ENCODE results near the gene SLC26A11. TPM values are rescaled to one million over a fixed set of nuclear protein-coding genes. Genes with fewer than 3 reads are reported as not detected.
"Not testable (repeated sequence)": the region's sequence is repeated elsewhere in the genome, so short reads cannot be mapped to it uniquely, and the experiment has no call there.

Gene SLC26A11
- total RNA-seq, 1 donor from 2014 or later = 50.1 TPM

DNA sequence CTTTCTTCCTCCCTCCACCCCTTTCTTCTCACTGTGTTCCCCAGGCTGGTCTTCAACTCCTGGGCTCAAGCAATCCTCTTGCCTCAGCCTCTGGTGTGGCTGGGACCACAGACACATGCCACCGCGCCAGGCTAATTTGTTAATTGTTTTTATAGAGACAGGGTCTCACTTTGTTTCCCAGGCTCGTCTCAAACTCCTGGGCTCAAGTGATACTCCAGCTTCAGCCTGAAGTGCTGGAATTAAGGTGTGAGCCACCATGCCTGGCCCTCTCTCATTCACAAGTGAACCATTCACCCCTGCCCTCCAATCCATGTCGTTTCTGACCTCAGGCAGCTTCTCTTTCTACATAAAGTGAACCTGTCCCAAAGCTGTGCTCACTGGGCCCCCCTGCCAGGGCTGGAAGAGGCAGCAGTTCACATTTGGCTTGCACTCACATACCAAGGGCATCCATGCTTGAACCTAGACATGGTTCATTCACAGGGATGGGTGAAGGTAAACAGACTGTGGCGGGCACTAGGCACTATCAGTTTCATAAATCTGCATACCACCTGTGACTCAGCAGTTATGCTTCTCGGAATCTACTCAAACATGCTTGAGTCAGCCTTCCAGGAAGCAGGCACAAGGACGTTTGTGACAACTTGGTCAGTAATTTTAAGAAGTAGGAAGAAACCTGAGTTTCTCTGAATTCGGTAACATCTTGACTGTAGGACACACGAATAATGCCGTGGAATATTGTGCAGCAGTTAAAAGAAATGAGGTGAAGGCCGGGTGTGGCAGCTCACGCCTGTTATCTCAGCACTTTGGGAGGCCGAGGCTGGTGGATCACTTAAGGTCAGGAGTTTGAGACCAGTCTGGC, 34.4 kb downstream of the SLC26A11 start:
- no peak for DNase-seq (ENCODE audit: low spot score)
- H3K27me3 Mint-ChIP-seq (ENCODE audit: unreplicated experiment) = peaks cover 11% of the 10 kb centered on the region
- H3K9me3 Mint-ChIP-seq (ENCODE audit: unreplicated experiment) = no peaks in the 10 kb centered on the region
- H3K4me1 Mint-ChIP-seq (ENCODE audit: unreplicated experiment) = peaks cover 11% of the 10 kb centered on the region
- TF ChIP-seq, protein P1, sequence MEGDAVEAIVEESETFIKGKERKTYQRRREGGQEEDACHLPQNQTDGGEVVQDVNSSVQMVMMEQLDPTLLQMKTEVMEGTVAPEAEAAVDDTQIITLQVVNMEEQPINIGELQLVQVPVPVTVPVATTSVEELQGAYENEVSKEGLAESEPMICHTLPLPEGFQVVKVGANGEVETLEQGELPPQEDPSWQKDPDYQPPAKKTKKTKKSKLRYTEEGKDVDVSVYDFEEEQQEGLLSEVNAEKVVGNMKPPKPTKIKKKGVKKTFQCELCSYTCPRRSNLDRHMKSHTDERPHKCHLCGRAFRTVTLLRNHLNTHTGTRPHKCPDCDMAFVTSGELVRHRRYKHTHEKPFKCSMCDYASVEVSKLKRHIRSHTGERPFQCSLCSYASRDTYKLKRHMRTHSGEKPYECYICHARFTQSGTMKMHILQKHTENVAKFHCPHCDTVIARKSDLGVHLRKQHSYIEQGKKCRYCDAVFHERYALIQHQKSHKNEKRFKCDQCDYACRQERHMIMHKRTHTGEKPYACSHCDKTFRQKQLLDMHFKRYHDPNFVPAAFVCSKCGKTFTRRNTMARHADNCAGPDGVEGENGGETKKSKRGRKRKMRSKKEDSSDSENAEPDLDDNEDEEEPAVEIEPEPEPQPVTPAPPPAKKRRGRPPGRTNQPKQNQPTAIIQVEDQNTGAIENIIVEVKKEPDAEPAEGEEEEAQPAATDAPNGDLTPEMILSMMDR (IDR thresholded peaks at IDR 0.05; ENCODE audit: unreplicated experiment) = no peak
- H3K4me3 Mint-ChIP-seq (ENCODE audit: unreplicated experiment) = no peak overlapping the region
- no peak overlapping the region for H3K27ac Mint-ChIP-seq (ENCODE audit: unreplicated experiment)
- H3K36me3 Mint-ChIP-seq (ENCODE audit: low read depth, unreplicated experiment) = peaks cover 3% of the 10 kb centered on the region

DNA sequence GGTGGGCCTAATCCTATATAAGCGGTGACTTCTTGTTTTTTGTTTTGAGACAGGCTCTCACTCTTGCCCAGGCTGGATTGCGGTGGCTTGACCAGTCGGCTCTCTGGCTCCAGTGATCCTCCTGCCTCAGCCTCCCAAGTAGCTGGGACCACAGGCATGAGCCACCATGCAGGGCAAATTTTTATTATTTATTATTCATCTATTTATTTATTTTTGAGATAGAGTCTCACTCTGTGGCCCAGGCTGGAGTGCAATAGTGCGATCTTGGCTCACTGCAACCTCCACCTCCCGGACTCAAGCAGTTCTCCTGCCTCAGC, 35.8 kb downstream of the SLC26A11 start:
- no peak overlapping the region for H3K27ac Mint-ChIP-seq (ENCODE audit: unreplicated experiment)
- H3K27me3 Mint-ChIP-seq (ENCODE audit: unreplicated experiment) = peaks cover 13% of the 10 kb centered on the region
- no peak for DNase-seq (ENCODE audit: low spot score)
- H3K4me1 Mint-ChIP-seq (ENCODE audit: unreplicated experiment) = peaks cover 13% of the 10 kb centered on the region
- H3K9me3 Mint-ChIP-seq (ENCODE audit: unreplicated experiment) = no peaks in the 10 kb centered on the region
- no peak overlapping the region for H3K4me3 Mint-ChIP-seq (ENCODE audit: unreplicated experiment)
- TF ChIP-seq, protein P1 (IDR thresholded peaks at IDR 0.05; ENCODE audit: unreplicated experiment) = no peak
- H3K36me3 Mint-ChIP-seq (ENCODE audit: low read depth, unreplicated experiment) = peaks cover 3% of the 10 kb centered on the region

DNA sequence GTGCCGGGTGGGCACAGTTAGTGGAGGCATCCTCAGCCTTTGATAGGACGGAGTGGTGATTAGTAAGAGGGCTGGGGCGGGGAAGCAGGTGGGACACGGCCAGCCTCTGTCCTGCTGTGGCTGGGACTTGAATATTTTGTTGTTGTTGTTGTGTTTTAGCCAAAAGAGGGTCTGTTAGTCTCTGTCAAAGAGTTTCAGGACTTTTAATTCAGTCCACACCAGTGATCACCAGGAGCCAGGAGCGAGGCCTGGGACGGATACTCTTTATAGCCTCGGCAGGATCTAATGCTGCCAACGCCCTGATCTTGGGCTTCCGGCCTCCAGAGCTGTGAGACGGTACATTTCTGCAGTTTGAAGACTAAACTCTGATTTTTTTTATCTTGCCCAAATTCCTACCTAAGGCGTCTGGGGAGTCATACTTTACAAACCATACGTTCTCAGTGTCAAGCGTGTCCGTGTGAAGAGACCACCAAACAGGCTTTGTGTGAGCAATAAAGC, 37.5 kb downstream of the SLC26A11 start:
- DNase-seq (ENCODE audit: low spot score) = no peak
- peaks cover 22% of the 10 kb centered on the region for H3K27me3 Mint-ChIP-seq (ENCODE audit: unreplicated experiment)
- no peaks in the 10 kb centered on the region for H3K9me3 Mint-ChIP-seq (ENCODE audit: unreplicated experiment)
- TF ChIP-seq, protein P1 (IDR thresholded peaks at IDR 0.05; ENCODE audit: unreplicated experiment) = no peak
- H3K36me3 Mint-ChIP-seq (ENCODE audit: low read depth, unreplicated experiment) = peaks cover 3% of the 10 kb centered on the region
- no peak overlapping the region for H3K27ac Mint-ChIP-seq (ENCODE audit: unreplicated experiment)
- H3K4me3 Mint-ChIP-seq (ENCODE audit: unreplicated experiment) = no peak overlapping the region
- peaks cover 25% of the 10 kb centered on the region for H3K4me1 Mint-ChIP-seq (ENCODE audit: unreplicated experiment)

DNA sequence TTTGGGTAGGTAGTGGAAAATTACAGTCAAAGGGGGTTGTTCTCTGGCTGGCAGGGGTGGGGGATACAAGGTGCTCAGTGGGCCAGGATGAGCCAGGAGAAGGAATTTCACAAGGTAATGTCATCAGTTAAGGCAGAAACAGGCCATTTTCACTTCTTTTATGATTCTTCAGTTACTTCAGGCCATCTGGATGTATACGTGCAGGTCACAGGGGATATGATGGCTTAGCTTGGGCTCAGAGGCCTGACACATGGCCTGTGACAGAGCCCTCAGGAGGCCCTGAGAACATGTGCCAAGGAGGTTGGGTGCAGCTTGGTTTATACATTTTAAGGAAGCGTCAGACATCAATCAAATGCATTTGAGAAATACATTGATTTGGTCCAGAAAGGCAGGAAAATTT, 38.1 kb downstream of the SLC26A11 start:
- H3K9me3 Mint-ChIP-seq (ENCODE audit: unreplicated experiment); H3K4me3 Mint-ChIP-seq (ENCODE audit: unreplicated experiment); H3K36me3 Mint-ChIP-seq (ENCODE audit: low read depth, unreplicated experiment); DNase-seq (ENCODE audit: low spot score): not testable (repeated sequence)
- H3K27me3 Mint-ChIP-seq (ENCODE audit: unreplicated experiment) = peaks cover 22% of the 10 kb centered on the region
- H3K27ac Mint-ChIP-seq (ENCODE audit: unreplicated experiment) = peak overlapping the region; percentile 15
- peaks cover 25% of the 10 kb centered on the region for H3K4me1 Mint-ChIP-seq (ENCODE audit: unreplicated experiment)

DNA sequence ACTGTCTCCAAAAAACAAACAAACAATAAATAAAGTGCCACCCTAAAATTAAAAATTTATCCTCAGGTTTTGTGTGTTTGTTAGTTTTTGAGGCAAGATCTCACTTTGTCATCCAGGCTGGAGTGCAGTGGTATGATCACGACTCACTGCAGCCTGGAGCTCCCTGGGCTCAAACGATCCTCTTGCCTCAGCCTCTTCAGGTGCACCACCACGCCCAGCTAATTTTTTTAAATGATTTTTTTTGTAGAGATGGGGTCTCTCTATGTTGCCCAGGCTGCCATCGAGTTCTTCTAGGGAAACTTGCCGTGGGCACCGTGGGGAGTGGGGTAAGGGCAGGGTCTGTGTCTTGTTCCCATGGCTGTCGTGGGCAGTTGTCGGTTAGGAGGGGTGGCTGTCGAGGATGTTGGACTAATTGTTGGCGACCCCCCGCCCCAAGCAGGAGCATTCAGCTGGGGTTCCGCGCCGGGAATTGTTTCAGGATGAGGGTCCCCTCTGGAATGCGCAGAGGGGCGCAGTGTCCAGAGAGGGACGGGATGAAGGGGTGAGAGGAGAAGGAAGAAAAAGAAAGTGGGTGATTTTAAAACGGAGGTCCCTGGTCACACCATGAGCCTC, 39.3 kb downstream of the SLC26A11 start:
- DNase-seq (ENCODE audit: low spot score) = no peak
- peaks cover 3% of the 10 kb centered on the region for H3K36me3 Mint-ChIP-seq (ENCODE audit: low read depth, unreplicated experiment)
- H3K4me1 Mint-ChIP-seq (ENCODE audit: unreplicated experiment) = peaks cover 23% of the 10 kb centered on the region
- peak overlapping the region; percentile 92 for H3K4me3 Mint-ChIP-seq (ENCODE audit: unreplicated experiment)
- H3K27me3 Mint-ChIP-seq (ENCODE audit: unreplicated experiment) = peaks cover 18% of the 10 kb centered on the region
- TF ChIP-seq, protein P1 (IDR thresholded peaks at IDR 0.05; ENCODE audit: unreplicated experiment) = no peak
- peak overlapping the region; percentile 83 for H3K27ac Mint-ChIP-seq (ENCODE audit: unreplicated experiment)
- H3K9me3 Mint-ChIP-seq (ENCODE audit: unreplicated experiment) = no peaks in the 10 kb centered on the region

Measured in endothelial cell (in vitro differentiated cells).